Breast epithelium (tissue), 3 donors: ENCODE measurements around the gene DAB1.

Experiments used
- CTCF ChIP-seq, 3 donors: fragments of 450-650 bp; IDR thresholded peaks; one replicate each; pipeline ENCODE4 v1.5.1; 2016 to 2017; ENCODE audit warnings: antibody characterized with exemption in 3 of 3, mild to moderate bottlenecking in 3 of 3, moderate library complexity in 3 of 3
- POLR2A ChIP-seq: fragments of 450-650 bp; IDR thresholded peaks from one replicate; pipeline ENCODE4 v1.6.1; 2016; ENCODE audit warnings: antibody characterized with exemption, mild to moderate bottlenecking, moderate library complexity
- POLR2AphosphoS5 ChIP-seq, 3 donors: sonication (generic); formaldehyde crosslinking; IDR thresholded peaks; one replicate each; pipeline ENCODE4 v1.6.1; 2017; ENCODE audit warnings: antibody characterized with exemption in 3 of 3

GRCh38 chr1:56970280-56970679, 453.6 kb downstream of the DAB1 start:
- TF ChIP-seq CTCF (IDR thresholded peaks at IDR 0.05), result no peak
- TF ChIP-seq POLR2A, result no peak
- TF ChIP-seq POLR2AphosphoS5 (IDR thresholded peaks at IDR 0.05), result no peak
